Measurements from ENCODE around the gene NEU2.

DNA sequence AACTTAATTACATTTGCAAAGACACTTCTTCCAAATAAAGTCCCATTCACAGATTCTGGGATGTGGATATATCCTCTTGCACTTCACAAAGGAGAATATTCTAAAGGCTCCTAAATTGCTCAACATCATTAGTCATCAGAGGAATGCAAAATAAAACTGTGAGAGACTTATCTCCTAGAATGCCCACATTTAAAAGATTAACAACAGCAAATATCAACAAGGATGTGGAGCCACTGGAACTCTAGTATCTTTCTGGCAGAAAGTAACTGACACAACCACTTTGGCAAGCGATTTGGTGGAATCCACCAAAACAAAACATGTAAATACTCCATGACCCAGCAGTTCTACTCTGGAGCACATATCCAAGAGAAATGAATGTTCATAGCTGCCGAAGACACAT lies 4.6 kb downstream of the NEU2 start:
- TF ChIP-seq POLR2AphosphoS5 (IDR thresholded peaks at IDR 0.05): no peak
- TF ChIP-seq, protein P1, sequence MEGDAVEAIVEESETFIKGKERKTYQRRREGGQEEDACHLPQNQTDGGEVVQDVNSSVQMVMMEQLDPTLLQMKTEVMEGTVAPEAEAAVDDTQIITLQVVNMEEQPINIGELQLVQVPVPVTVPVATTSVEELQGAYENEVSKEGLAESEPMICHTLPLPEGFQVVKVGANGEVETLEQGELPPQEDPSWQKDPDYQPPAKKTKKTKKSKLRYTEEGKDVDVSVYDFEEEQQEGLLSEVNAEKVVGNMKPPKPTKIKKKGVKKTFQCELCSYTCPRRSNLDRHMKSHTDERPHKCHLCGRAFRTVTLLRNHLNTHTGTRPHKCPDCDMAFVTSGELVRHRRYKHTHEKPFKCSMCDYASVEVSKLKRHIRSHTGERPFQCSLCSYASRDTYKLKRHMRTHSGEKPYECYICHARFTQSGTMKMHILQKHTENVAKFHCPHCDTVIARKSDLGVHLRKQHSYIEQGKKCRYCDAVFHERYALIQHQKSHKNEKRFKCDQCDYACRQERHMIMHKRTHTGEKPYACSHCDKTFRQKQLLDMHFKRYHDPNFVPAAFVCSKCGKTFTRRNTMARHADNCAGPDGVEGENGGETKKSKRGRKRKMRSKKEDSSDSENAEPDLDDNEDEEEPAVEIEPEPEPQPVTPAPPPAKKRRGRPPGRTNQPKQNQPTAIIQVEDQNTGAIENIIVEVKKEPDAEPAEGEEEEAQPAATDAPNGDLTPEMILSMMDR (IDR thresholded peaks at IDR 0.05): no peak

All from upper lobe of left lung (tissue), 4 donors.